COLO668 (cell line): Measurements from ENCODE around the gene ERBB4.

Experiments used
- DNase-seq: peaks from one replicate; lab custom pipeline; 2025; ENCODE audit not compliant: unreplicated experiment; lab: John Stamatoyannopoulos, UW

The ERBB4 gene

GRCh38 chr2:211948932-211949331 is 589.7 kb downstream of the ERBB4 start:
- no peak for DNase-seq

GRCh38 chr2:211946960-211947359 is 591.6 kb downstream of the ERBB4 start:
- DNase-seq: no peak

- DNase-seq: no peak
Observed at GRCh38 chr2:211944572-211944971, 594.0 kb downstream of the ERBB4 start.

- no peak for DNase-seq
Observed at GRCh38 chr2:211942153-211942552, 596.4 kb downstream of the ERBB4 start.

GRCh38 chr2:211941216-211941747 is 597.3 kb downstream of the ERBB4 start:
- DNase-seq: no peak

GRCh38 chr2:211939177-211939576 is 599.4 kb downstream of the ERBB4 start:
- DNase-seq: no peak

GRCh38 chr2:211934811-211935210 is 603.8 kb downstream of the ERBB4 start:
- no peak for DNase-seq

GRCh38 chr2:211931314-211931713 is 607.3 kb downstream of the ERBB4 start:
- no peak for DNase-seq

- DNase-seq: no peak
Observed at GRCh38 chr2:211930331-211930730, 608.3 kb downstream of the ERBB4 start.

- DNase-seq: no peak
Observed at GRCh38 chr2:211928201-211928600, 610.4 kb downstream of the ERBB4 start.

GRCh38 chr2:211923019-211923418 is 615.6 kb downstream of the ERBB4 start:
- DNase-seq: no peak

- DNase-seq: no peak
Observed at GRCh38 chr2:211903961-211904360, 634.6 kb downstream of the ERBB4 start.

- no peak for DNase-seq
Observed at GRCh38 chr2:211901226-211901846, 637.3 kb downstream of the ERBB4 start.

GRCh38 chr2:211900518-211900917 is 638.1 kb downstream of the ERBB4 start:
- no peak for DNase-seq

- DNase-seq: no peak
Observed at GRCh38 chr2:211900000-211900399, 638.6 kb downstream of the ERBB4 start.

GRCh38 chr2:211898702-211899101 is 639.9 kb downstream of the ERBB4 start:
- DNase-seq: no peak

- no peak for DNase-seq
Observed at GRCh38 chr2:211881449-211881848, 657.2 kb downstream of the ERBB4 start.

- DNase-seq: no peak
Observed at GRCh38 chr2:211879323-211879722, 659.3 kb downstream of the ERBB4 start.

- DNase-seq: no peak
Observed at GRCh38 chr2:211877061-211877460, 661.5 kb downstream of the ERBB4 start.

- DNase-seq: no peak
Observed at GRCh38 chr2:211875488-211875887, 663.1 kb downstream of the ERBB4 start.

GRCh38 chr2:211868996-211869533 is 669.5 kb downstream of the ERBB4 start:
- DNase-seq: no peak

GRCh38 chr2:211867845-211868451 is 670.7 kb downstream of the ERBB4 start:
- no peak for DNase-seq
